GM18909 (cell line): ENCODE results near the gene IQCE.

ENCODE experiments used
- ATAC-seq: cut with Tn5 transposase; IDR thresholded peaks from one replicate; pipeline ENCODE4 v1.9.1; 2021; ENCODE audit warnings: mild to moderate bottlenecking; ENCODE audit not compliant: unreplicated experiment, poor library complexity

IQCE gene

DNA sequence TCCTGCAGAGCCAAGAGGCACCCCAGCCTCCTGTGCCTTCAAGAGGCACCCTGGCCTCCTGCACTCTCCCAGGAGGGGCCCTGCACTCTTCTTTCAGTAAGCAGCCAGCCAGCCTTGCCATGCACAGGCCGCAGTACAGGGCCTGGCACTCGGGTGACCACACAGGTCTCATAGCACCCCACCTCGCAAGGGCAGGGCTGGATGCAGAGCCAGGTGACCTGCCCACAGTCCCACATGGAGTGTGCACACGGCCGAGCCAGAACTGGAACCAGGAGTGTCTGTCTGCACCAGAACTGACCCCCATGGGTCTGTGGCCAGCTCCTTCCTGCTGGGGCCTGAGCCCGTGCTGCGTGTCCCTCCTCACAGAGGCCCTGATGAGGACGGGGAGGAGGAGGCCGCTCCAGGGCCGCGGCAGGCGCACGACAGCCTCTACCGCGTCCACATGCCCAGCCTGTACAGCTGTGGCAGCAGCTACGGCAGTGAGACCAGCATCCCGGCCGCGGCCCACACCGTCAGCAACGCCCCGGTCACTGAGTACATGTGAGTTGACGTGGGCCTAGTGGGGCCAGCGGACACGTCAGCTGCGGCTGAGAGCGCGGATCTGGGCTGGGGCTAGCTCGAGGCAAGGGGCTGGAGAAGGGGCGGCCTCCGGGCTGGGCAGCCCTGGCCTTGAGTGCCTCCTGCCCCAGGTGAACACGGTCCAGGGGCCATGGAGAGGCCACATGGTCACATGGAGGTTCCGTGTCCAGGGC, 99.3 kb downstream of the IQCE start:
- no peak for ATAC-seq

DNA sequence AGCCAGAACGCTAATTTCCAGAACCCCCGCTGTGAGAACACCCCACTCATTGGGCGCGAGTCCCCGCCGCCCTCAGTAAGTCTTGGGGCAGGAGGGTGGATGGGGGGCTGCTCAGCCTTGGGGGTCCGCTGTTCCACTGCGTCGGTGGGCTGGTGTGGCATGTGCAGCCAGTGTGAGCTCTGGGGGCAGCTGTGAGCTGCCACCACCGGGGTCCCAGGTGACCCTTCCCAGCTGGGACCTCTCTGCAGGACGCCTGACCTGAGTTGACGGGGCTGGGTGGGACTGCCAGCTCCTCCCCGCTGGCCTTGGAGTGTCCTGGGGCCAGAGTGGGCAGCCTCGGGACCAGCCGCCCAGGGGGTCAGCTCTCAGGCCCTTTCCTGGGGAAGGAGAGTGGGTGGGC, 100.2 kb downstream of the IQCE start:
- no peak for ATAC-seq

DNA sequence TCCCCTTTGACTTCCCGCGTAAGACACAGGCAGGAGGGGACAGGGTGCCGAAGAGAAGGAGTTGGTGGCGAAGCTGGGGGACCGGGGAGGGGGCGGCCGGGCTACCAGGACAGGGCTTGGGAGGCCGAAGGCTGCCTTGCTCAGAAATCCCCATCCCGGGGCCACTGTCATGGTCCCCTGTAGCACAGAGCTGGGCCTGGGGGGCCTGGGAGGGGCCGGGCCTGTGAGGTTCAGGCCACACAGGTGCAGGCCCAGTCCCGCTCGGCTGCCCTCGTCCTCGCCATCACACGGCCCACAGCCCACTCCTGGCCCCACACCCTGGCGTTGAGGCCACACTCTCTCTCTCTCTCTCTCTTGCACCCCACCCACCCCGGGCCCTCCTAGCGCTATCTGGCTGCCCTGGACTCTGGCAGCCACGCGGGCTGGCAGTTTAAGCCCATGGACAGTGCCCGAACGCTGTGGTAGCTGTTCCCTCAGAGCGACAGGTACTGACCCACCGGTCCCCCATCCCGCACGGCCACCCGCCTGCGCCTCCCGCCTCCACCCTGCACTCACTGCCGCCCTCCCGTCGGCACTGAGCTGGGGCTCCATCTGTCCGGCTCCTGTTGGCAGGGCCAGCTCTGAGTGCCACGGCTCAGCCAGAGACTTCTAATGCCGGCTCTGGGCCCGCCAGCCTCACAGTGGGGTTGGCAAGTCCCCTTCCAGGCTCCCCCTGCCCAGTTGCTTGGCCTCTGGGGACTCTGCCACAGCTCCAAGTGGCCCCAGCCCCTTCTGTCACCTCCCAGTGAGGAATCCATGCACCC, 101.0 kb downstream of the IQCE start:
- no peak for ATAC-seq

DNA sequence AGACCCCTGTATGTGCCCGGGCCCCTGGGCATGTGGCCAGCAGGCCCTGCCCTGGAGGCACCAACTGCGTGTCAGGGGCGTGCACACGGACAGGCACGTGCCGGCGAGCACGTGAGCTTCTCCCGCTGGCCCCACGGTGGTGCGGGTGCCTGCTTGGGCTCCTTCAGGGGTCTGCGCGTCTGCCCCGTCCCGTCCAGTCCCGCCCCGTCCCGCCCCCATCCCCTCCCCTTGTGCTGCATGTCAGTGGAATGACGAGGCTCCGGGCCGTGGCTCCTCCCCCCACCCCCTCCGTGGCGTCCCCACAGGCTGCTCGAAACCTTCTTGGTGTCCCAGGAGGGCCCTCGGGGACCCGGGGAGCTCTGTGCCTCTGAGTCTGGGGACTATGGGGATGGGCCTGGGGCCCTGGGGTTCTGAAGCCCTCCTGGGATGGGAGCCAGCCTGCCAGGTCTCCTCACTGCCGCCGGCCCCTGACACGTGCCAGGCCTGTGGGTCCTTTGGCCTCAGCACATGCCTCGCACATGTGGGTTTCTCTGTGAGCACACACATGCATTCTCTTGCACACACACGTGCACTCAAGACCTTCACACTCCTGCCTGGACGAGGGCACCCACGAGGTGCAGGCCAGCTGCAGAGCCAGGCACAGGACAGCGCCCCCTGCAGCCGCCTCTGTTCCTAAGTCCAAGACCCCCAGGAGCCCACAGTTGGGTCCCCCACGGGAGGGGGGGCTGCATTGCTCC, 101.7 kb downstream of the IQCE start:
- ATAC-seq, result no peak

DNA sequence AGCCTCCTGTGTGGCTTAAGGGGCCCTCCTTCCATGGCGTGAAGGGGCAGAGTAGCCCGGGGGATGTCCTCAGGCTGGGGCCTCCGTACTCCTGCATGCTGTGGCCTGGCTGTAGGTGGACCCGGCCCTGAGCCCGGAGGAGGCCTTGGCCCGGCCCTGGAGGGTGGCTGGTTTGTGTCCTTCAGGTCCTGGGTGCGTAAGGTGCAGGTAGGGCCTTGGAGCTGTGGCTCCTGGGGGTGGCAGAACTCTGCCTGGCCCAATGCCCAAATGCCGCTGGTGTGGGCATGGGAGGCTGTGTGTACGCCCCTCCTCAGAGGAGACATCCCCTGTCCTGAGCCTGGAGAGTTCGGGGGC, 102.3 kb downstream of the IQCE start:
- no peak for ATAC-seq

DNA sequence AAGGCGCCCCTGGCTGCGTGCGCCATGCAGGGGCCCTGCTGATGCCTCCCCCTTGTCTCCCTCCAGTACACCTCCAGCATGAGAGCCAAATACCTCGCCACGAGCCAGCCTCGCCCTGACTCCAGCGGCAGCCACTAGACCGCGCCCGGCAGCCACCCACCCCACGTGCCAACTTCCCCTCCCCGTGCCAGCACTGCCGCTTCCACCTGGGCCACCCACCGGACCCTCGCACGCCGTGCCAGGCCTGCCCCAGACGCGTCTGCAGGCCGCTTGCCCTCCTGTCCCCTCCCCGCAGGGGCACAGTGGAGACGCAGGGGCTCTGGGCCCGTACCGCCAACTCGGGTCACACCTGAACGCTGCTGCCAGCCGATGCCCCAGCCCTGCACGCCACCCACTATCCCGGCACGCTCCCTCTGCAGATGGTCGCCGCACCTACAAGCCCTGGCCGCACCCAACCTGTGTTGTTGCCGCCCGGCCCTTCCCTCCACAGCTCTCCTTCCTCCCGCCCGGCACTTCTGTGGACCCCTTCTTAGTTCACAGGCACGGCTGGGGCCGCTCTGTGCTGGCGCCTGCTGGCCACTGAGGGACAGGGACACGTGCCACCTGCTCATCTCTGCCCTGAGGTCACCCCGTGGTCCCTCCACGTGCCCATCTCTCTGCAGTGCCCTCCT, 103.0 kb downstream of the IQCE start:
- no peak for ATAC-seq

DNA sequence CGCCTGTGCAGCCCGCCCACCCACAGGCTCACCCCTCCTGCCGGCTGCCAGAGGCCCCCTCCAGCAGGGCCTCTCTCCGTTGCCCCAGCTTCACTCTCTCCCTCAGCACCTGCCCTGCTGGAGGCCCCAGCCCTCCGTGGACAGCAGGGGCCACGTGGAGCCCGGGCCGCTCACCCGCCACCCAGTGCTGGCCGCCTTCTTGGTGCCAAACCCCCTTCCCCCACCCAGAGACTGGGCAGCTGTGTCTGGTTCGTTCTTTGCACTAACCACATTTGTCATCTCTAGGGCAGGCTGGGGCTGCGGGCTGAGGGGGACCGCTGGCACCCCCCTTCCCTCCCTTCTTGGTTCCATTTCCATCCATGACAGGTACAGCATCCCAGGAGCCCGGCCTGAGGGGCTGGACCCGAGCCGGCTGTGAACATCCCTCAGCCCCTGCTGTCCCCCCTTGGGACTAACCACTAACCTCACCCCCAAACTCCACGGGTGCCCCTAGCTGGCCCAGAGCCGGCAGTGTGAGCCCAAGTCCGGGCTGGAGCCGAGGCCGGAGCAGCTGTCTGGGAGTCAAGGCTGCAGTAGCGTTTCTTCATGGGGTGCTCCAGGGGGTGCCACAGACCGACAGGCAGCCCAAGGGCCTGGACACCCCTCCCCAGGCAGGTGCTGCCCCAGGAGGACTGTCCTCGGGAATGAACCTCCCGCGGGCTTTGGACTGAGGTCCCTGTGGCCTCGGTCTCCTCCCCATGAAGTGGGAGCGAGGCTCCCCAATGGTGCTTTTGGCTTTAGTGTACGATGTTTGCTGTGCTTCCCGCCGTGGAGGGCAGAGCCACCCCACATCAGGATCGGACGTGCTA, 103.7 kb downstream of the IQCE start:
- ATAC-seq, result no peak

DNA sequence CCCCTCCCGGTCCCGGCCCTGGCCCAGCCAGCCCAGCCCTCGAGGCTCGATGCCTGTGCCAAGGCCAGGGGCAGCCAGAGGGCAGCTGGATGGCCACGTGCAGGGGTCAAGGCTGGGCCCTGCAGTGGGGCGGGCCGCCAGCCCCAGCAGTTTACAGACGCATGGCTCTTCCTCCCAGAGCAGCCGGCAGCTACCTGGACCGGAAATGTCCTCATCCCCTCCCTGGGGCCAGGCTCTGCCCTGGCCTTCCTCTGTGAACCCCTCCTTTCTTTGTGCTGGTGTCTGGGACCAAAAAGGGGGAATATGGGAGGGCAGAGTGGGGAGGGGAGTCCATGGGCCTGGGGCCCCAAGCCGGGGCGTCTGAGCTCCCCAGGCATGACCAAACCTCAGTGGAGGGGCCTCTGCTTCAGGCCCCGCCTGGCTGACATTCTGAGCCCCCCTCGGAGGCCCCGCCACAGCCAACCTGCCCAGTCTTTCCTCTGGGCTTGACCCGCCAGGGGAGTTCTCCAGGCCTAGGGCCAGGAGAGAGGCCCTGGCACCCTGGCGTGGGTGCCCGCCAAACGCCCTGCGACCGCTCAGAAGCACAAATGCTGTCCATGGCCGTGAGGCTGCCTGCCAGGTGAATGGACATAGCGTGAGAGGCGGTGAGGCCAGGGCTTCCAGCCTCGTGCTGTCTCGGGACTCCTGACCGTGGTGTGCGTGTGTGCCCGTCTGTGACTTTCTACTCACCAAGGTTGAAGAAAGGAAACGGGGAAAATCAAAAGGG, 104.5 kb downstream of the IQCE start:
- ATAC-seq, result no peak

DNA sequence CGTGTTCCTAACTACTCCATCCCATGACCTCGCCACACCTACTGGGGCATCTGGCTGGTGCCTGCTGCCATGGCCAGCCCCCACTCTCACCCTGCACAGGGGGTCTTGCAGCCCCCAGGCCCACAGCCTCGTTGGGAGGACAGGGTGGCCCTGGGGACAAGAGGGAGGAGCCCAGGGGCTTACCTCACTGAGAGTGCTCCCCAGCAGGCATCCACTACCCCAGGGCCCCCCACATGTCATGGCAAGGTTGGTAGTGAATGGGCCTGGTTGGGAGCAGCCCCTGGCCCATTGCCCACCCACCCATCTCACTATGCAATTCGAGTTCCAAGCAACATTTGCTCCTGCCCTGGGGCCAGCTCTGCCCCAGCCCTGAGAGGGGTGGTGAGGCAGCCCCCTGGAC, 105.2 kb downstream of the IQCE start:
- no peak for ATAC-seq
